NOMO-1 treated with dmso at 0.1 percent for 144 hours (cell line): ENCODE measurements around the gene IRAK3.

Experiments used
- DNase-seq: peaks from one replicate; lab custom pipeline; 2025; ENCODE audit not compliant: unreplicated experiment; lab: John Stamatoyannopoulos, UW

IRAK3 gene

GRCh38 chr12:66188584-66189485 lies at the start of gene IRAK3:
TSS of gene IRAK3 (plus strand) at chr12:66189214. CDS start at chr12:66189300, 86 bp downstream.
- peak; percentile 85 for DNase-seq

- no peak for DNase-seq
These were observed 49.7 kb upstream of the IRAK3 start for GRCh38 chr12:66139328-66139727.

GRCh38 chr12:66140731-66141130 lies 48.3 kb upstream of the IRAK3 start:
- DNase-seq = no peak

GRCh38 chr12:66141299-66141698 lies 47.7 kb upstream of the IRAK3 start:
- DNase-seq = no peak

GRCh38 chr12:66142826-66143225 lies 46.2 kb upstream of the IRAK3 start:
- DNase-seq = no peak

- no peak for DNase-seq
These were observed 45.1 kb upstream of the IRAK3 start for GRCh38 chr12:66143868-66144267.

GRCh38 chr12:66144791-66145754 lies 43.9 kb upstream of the IRAK3 start:
- peak; percentile 91 for DNase-seq

GRCh38 chr12:66149702-66150398 lies 39.2 kb upstream of the IRAK3 start:
- peak; percentile 82 for DNase-seq

GRCh38 chr12:66152732-66153131 lies 36.3 kb upstream of the IRAK3 start:
- no peak for DNase-seq

- no peak for DNase-seq
These were observed 34.2 kb upstream of the IRAK3 start for GRCh38 chr12:66154776-66155175.

- no peak for DNase-seq
These were observed 32.4 kb upstream of the IRAK3 start for GRCh38 chr12:66156654-66157053.

- no peak for DNase-seq
These were observed 29.9 kb upstream of the IRAK3 start for GRCh38 chr12:66159123-66159522.

GRCh38 chr12:66160704-66161103 lies 28.3 kb upstream of the IRAK3 start:
- DNase-seq = no peak

- no peak for DNase-seq
These were observed 26.3 kb upstream of the IRAK3 start for GRCh38 chr12:66162701-66163100.

GRCh38 chr12:66163289-66163688 lies 25.7 kb upstream of the IRAK3 start:
- DNase-seq = no peak

GRCh38 chr12:66164349-66164821 lies 24.6 kb upstream of the IRAK3 start:
- no peak for DNase-seq

- no peak for DNase-seq
These were observed 23.9 kb upstream of the IRAK3 start for GRCh38 chr12:66165141-66165540.

- no peak for DNase-seq
These were observed 22.5 kb upstream of the IRAK3 start for GRCh38 chr12:66166561-66166960.

- no peak for DNase-seq
These were observed 20.6 kb upstream of the IRAK3 start for GRCh38 chr12:66168410-66168809.

GRCh38 chr12:66169221-66170170 lies 19.5 kb upstream of the IRAK3 start, which contains the start of gene TMBIM4:
TSS of gene TMBIM4 (minus strand) at chr12:66169996. CDS start at chr12:66169951, 45 bp downstream.
- peak; percentile 84 for DNase-seq
